ENCODE results near the gene PLD1. TPM values are rescaled to one million over a fixed set of nuclear protein-coding genes. Genes with fewer than 3 reads are reported as not detected.

PLD1 gene
- total RNA-seq, 2 donors from 2014 or later = 9.5 to 15.9 TPM

DNA sequence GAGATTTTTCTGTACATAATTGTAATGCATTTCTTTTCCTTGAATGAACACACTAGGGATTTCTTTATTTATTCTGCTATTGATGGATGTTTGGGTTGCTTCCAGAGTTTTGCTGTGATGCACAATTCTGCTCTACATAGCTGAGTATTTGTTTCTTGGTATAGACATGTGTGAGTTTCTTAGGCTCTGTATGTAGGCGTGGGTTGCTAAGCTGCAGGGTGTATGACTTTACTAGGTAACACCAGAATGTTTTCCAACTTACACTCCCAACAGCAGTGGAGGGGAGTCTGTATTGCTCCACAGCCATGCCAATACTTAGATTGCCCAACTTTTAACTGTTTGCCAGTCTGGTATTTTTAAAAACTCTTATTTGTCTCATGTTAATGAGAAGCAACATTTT, 194.6 kb downstream of the PLD1 start:
- no peak overlapping the region for H3K4me3 ChIP-seq (ENCODE audit: low read length)

GRCh38 chr3:171615281-171615680, 195.0 kb downstream of the PLD1 start:
- H3K9ac ChIP-seq (ENCODE audit: extremely low read depth, low read length, poor library complexity, severe bottlenecking) = no peak overlapping the region
- H3K4me1 ChIP-seq (ENCODE audit: control insufficient read depth, insufficient read depth, low read length) = no peaks in the 10 kb centered on the region
- no peak overlapping the region for H3K4me3 ChIP-seq (ENCODE audit: low read length)
- Mint-ChIP-seq H3K9me3 (peaks cover 13% of the 10 kb centered on the region), H3K4me1 (peaks cover 15% of the 10 kb centered on the region), H3K27ac (no peak overlapping the region), H3K27me3 (ENCODE audit: insufficient read depth) (no peaks in the 10 kb centered on the region), H3K36me3 (ENCODE audit: low read depth) (peaks cover 13% of the 10 kb centered on the region), H3K4me3 (no peak overlapping the region)
- H3K27ac ChIP-seq (ENCODE audit: low read depth, low read length) = no peak overlapping the region
- H3K36me3 ChIP-seq (ENCODE audit: control insufficient read depth, insufficient read depth, low read length) = no peaks in the 10 kb centered on the region
- H3K9me3 ChIP-seq (ENCODE audit: control insufficient read depth, low read length) = peaks cover 14% of the 10 kb centered on the region
- no peak for TF ChIP-seq CTCF (conservative IDR thresholded peaks at IDR 0.05)
- DNase-seq = no peak
- no peaks in the 10 kb centered on the region for H3K27me3 ChIP-seq (ENCODE audit: control insufficient read depth, insufficient read depth, low read length, poor library complexity, severe bottlenecking)

More for the DNA sequence above, 194.6 kb downstream of the PLD1 start:
- H3K36me3 Mint-ChIP-seq (ENCODE audit: low read depth) = peaks cover 13% of the 10 kb centered on the region
- peaks cover 15% of the 10 kb centered on the region for H3K4me1 Mint-ChIP-seq
- Histone ChIP-seq H3K27me3 (ENCODE audit: control insufficient read depth, insufficient read depth, low read length, poor library complexity, severe bottlenecking) (no peaks in the 10 kb centered on the region), H3K9ac (ENCODE audit: extremely low read depth, low read length, poor library complexity, severe bottlenecking) (no peak overlapping the region), H3K27ac (ENCODE audit: low read depth, low read length) (no peak overlapping the region), H3K9me3 (ENCODE audit: control insufficient read depth, low read length) (peaks cover 14% of the 10 kb centered on the region), H3K36me3 (ENCODE audit: control insufficient read depth, insufficient read depth, low read length) (no peaks in the 10 kb centered on the region), H3K4me1 (ENCODE audit: control insufficient read depth, insufficient read depth, low read length) (peaks cover under 1% of the 10 kb centered on the region)
- no peak overlapping the region for H3K4me3 Mint-ChIP-seq
- no peak for TF ChIP-seq CTCF (conservative IDR thresholded peaks at IDR 0.05)
- H3K27ac Mint-ChIP-seq = no peak overlapping the region
- DNase-seq = no peak
- H3K9me3 Mint-ChIP-seq = peaks cover 13% of the 10 kb centered on the region
- H3K27me3 Mint-ChIP-seq (ENCODE audit: insufficient read depth) = no peaks in the 10 kb centered on the region
- 83% methylated on average over 1 of the region's 1 CpG; no CpG with 5 or more reads in 1 of the 2 experiments for WGBS, 2 experiments (ENCODE audit: insufficient coverage in 1 of 2, insufficient read length in 1 of 2)

DNA sequence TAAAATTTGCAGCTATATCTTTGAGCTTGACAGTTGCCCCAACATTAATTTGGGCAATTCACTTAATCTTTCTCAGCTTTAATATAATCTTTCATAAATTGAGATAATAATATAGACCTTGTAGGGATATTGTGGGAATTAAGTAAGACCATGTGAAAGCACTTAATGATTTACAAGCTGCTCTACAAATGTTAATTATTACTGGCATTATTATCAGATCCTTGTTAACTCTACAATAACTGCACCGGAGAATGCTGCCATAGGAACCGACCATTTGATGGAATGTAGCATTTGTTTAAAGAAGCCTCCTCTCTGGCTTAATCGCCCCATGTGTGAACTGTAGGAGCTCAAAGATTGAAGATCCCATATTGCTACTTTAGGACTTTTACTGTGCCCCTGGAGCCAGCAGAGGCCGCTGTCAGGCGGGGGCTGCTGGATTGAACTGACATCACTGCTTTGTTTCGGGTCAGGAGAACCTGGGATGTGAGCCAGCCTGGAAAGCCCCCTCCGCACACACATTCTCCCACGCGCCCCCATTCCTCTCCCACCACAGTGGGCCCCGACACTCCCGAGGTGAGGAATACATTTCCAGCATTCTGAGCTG, 195.9 kb downstream of the PLD1 start:
- Mint-ChIP-seq H3K9me3 (peaks cover 13% of the 10 kb centered on the region), H3K4me3 (no peak overlapping the region), H3K27ac (no peak overlapping the region), H3K36me3 (ENCODE audit: low read depth) (peaks cover 13% of the 10 kb centered on the region), H3K4me1 (peaks cover 8% of the 10 kb centered on the region), H3K27me3 (ENCODE audit: insufficient read depth) (no peaks in the 10 kb centered on the region)
- H3K27me3 ChIP-seq (ENCODE audit: control insufficient read depth, insufficient read depth, low read length, poor library complexity, severe bottlenecking) = no peaks in the 10 kb centered on the region
- no peaks in the 10 kb centered on the region for H3K4me1 ChIP-seq (ENCODE audit: control insufficient read depth, insufficient read depth, low read length)
- H3K9me3 ChIP-seq (ENCODE audit: control insufficient read depth, low read length) = peaks cover 14% of the 10 kb centered on the region
- WGBS, 2 experiments (ENCODE audit: insufficient coverage in 1 of 2, insufficient read length in 1 of 2) = 26 to 27% methylated on average over 5 to 11 of the region's 11 CpGs
- TF ChIP-seq CTCF (conservative IDR thresholded peaks at IDR 0.05) = peak; percentile 89
- no peak overlapping the region for H3K27ac ChIP-seq (ENCODE audit: low read depth, low read length)
- peak; percentile 90 for DNase-seq
- no peak overlapping the region for H3K4me3 ChIP-seq (ENCODE audit: low read length)
- H3K36me3 ChIP-seq (ENCODE audit: control insufficient read depth, insufficient read depth, low read length) = no peaks in the 10 kb centered on the region
- H3K9ac ChIP-seq (ENCODE audit: extremely low read depth, low read length, poor library complexity, severe bottlenecking) = no peak overlapping the region

Measured in endodermal cell (in vitro differentiated cells).